GM18873 (cell line): ENCODE measurements around the gene LKAAEAR1.

Experiments
- ATAC-seq: cut with Tn5 transposase; IDR thresholded peaks from one replicate; pipeline ENCODE4 v1.9.1; 2021; ENCODE audit warnings: mild to moderate bottlenecking, moderate library complexity, moderate number of reproducible peaks; ENCODE audit not compliant: unreplicated experiment, low FRiP score

Gene LKAAEAR1

DNA sequence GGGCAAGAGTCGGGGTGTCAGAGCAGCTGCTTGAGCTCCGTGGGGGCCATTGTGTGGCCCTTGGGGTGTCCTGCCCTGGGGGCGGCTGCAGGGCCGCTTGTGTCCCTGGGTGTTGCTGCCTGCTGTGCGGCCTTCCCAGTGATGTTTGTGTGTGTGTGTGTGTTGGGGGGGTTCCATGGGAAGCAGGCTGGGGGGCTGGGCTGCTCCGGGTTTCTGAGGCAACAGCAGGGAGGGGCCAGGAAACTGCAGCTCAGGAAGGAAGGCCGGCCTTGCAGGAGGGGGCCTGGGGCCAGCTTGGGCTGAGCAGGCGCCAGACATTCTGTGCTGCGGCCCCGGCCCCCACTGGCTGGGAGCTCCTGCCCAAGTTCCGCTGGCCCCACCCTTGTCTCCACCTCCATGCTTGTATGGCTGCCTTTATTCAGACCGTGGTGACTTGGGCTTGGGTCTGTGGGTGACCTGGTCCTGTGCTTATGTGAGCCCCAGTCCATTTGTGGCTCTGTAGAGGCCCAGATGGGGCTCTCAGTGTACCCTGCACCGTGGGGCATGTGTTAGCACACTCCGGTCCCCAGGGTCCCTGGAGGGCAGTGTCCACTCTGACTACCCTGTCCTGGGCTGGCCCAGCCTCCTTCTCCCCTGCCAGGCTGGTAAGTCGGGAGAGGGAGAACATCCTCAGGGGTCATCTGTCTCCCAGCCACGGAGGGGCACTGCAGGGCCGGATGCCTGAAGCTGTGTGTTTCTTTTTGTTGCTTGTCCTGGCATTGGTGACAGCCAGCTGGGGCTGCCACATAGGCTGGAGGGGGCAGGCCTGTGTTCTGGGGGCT lies 30.1 kb downstream of the LKAAEAR1 start:
- ATAC-seq = no peak

DNA sequence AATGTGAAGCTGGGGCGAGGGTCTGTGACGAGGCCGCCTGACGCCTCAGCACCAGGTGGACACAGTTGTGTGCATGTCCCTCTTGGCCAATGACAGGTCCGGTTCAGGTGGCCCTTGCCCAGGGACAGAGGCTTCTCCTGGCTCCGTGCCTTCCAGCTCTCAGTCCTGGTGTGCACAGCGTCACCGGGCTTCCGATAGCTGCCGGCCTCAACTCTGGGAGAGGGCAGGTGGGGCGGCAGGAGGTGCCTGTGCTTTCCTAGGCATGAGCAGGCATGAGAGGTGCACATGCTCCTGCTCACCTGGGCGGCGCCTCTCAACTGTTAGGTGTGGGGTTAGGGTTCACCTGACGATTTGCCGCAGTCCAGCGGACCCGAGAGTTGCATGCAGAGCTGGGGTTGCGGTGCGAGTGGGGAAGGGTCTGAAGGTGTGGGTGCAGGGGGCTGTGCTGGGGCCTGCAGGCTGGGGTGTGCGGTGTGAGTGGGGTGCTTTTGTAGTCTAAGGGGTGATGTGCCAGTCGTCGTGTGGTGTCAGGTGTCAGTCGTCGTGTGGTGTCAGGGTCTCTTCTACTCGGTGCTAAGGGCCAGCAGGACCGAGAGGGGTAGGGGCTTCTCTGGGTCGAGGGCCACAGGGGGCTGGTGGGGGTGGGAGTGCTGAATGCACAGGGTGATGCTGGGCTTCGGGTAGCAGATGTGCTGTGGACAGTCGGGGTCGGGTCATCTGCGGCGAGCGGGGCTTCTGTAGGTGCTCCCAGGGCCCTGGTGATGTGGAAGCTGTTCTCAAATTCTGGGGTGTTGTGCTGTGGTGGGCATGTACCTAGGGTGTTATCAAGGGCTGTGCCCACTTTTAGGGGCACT lies 31.0 kb downstream of the LKAAEAR1 start:
- no peak for ATAC-seq

GRCh38 chr20:64052326-64052722 lies 31.9 kb downstream of the LKAAEAR1 start:
- no peak for ATAC-seq

- ATAC-seq = no peak
These were observed 32.5 kb downstream of the LKAAEAR1 start for GRCh38 chr20:64051561-64052325.

DNA sequence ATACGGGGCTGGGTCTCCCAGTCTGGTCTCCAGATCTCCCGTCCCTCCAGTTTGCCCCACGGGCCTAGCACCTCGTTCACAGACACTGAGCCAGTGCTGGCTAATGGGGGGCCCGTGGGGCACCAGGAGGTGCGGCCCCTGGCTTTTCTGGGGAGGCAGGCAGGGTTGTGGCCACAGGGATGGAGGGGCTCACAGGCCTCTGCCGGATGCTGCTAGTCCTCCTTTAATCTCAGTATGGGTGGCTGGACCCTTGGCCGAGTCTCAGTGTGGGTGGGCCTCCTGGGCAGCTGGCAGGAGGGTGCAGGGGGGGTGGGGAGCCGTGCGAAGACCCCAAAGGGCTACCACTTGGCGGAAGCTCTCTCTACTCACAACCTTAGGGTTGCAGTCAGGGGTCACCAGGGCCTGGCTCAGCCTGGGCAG lies 33.2 kb downstream of the LKAAEAR1 start:
- ATAC-seq = no peak

DNA sequence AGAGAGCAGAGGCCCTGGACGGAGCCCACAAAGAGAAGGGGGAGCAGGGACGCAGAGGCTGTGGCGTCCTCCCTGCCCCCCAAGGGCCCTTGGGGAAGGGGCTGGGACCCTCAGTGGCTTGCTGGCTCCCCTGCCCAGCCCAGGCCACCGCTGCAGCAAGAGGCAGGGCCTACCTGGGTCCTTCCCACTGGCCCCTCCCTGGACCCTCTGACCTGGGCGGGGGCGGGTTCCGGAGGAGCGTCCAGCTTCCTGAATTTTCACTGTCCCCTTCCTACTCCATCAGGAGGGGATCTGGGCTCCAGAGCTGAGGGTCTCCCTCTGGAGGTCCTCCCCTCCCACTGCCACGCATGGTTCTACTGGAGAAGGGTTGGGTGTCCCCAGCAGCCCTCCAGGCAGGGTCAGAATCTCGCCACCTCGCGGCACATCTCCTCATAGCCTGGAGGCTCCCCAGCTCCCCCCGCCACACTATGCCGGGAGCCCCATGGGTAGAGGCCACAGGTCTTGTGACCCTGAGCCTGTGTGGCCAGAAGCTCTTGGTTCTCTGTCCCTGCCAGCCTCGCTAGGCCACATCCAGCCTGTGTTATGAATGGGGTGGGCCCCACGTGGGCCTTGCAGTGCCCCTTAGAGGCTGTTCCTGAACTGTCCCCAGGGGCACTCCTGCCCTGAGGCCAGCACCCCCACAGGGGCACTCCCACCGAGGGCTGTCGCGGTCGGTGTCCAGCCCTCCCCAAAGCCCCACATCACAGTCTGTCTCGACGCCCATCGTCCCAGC lies 33.8 kb downstream of the LKAAEAR1 start:
- no peak for ATAC-seq

GRCh38 chr20:64049878-64050260 lies 34.3 kb downstream of the LKAAEAR1 start:
- no peak for ATAC-seq

- no peak for ATAC-seq
These were observed 34.9 kb downstream of the LKAAEAR1 start, which contains the start of gene SOX18 for GRCh38 chr20:64049060-64049877. Gene SOX18 (minus strand): TSS chr20:64049639. CDS start chr20:64049516, 123 bp downstream.

DNA sequence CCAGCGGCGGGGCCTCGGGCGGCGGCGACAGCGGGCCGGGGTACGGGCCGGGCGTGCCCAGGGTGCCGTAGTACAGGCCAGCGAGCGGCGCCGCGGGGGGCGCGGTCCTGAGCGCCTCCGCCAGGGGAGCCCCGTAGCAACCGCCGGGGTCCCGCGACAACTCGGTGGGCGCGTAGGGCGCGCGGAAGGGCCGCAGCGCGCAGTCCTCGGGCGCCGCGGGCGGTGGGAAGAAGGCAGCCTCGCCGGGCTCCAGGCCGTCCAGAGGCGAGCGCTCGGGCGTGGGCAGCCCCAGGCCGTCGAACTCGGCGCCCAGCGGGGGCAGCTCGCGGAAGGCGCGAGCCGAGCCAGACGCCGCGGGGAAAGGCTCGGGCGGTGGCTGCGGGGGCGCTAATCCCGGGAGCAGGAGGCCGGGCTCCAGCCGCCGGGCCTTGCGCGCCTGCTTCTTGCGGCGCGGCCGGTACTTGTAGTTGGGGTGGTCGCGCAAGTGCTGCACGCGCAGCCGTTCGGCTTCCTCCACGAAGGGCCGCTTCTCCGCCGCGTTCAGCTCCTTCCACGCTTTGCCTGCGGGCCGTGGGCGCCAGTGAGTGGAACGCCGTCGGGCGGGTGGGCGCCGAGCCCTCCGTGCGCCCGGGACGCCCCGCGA lies 35.7 kb downstream of the LKAAEAR1 start:
- ATAC-seq = no peak

DNA sequence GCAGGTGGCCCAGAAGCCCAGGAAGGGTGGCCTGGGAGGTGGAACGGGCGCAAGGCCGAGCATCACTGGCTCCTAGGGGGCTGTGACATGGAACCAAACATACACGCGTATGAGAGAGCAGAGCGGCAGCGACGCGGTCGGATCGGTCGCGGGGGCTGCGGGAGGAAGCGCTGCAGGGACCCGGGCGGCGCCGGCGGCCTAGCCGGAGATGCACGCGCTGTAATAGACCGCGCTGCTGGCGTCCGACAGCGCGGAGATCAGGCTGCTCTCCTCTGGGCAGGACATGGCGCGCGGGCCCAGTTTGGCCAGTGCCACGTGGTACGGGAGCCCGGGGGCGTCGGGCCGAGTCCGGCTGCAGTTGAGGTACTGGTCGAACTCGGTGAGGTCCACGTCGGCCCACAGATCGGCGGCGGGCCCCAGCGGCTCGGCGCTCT lies 36.2 kb downstream of the LKAAEAR1 start:
- ATAC-seq = no peak

GRCh38 chr20:64047046-64047389 lies 37.2 kb downstream of the LKAAEAR1 start:
- no peak for ATAC-seq

DNA sequence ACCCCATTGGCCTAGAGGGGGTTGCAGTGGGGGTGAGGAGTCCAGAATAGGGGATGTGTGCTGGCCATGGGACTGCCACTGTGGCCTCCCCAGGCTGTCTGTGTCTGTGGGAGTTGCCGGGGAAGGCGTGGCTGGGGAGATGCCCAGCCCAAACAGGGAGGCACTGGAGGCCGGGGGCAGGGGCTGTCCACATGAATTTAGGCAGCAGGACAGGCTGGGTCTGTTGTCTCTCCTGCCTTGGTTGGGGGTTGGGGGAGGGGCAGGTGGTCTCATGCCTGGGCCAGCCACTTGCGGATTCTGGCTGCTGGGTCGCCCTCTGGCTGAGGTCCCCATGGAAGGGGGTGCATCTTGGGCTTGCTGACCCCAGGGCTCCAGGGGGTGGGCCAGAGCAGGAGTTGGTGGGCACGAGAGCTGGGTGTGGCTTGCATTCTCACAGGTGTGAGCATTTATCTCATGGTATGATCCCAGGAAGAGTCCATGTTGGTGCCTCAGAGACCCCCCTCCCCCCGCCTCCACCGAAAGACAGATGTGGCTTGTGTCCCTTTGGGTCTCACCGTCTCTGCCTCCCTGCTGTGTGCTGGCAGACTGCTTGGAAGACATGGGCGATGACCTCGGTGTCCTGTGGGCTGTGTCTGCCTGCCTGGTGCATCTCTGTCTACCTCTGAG lies 38.7 kb downstream of the LKAAEAR1 start:
- no peak for ATAC-seq

- ATAC-seq = no peak
These were observed 39.5 kb downstream of the LKAAEAR1 start for GRCh38 chr20:64044484-64045247.

GRCh38 chr20:64043768-64044167 lies 40.4 kb downstream of the LKAAEAR1 start:
- no peak for ATAC-seq

GRCh38 chr20:64042054-64042781 lies 42.0 kb downstream of the LKAAEAR1 start:
- ATAC-seq = no peak

DNA sequence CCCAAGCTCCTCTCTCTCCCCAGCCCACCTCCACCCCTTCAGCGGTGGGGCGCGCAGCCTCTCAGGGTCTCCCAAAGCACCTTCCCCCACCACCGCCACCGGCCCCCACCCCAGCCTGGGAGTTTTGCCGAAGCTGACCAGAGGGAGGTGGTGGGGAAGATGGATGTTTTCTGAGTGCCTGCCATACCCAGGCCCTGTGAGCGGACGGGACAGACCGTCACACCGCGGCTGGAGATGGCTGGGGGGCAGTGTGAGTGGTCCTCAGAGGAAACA lies 42.5 kb downstream of the LKAAEAR1 start:
- ATAC-seq = no peak
